NCI-H526 (cell line): ENCODE measurements around the gene SLC44A4.

Experiments used
- DNase-seq, 2 experiments: peaks; one replicate each; lab custom pipeline; 2025; lab: John Stamatoyannopoulos, UW

The SLC44A4 gene

GRCh38 chr6:31901415-31901952 is 22.7 kb upstream of the SLC44A4 start:
- DNase-seq, result peak in 1 of 2 experiments; percentile 78

- peak in 1 of 2 experiments; percentile 64 for DNase-seq
These were observed 22.2 kb upstream of the SLC44A4 start for GRCh38 chr6:31900917-31901414.

DNA sequence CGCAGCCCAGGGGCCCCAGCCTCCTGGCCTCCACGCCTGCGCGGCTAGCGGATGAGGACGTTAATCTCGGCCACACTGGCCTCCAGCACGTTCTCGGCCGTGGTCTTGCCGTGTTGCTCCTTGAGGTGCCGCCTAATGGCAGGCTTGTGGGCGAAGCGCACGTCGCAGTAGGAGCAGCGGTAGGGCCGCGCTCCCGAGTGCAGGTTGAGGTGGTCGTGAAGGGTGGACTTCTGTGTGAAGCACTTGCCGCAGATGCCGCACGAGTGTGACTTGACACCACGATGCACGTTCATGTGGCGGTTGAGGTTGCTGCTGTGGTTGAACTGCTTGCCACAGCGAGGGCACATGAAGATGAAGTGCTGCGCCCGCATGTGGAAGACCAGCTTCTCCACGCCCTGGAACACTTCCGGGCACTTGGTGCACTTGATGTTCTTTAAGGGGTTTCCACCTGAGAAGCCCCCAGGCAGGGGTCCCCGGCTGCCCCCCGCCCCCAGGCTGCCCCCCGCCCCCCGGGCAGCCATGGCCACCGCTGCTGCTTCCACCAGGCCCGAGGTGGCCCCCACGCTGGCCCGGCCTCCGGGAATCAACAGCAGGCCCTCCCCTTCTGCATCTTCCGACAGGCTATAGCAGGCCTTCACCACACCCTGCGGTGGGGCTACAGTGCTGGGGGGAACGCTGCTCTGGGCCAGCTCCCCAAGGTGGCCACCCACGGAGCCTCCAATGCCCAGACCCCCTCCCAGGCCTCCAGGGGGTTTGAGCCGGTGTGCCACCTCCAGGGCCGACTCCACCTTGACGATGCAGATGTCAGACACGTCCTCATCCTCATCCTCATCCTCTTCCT is 21.3 kb upstream of the SLC44A4 start:
- DNase-seq, result no peak

GRCh38 chr6:31899215-31899614 is 20.4 kb upstream of the SLC44A4 start:
- no peak for DNase-seq

GRCh38 chr6:31898383-31899011 is 19.7 kb upstream of the SLC44A4 start:
- DNase-seq, result peak; percentile 50 to 61

GRCh38 chr6:31897612-31898382 is 19.0 kb upstream of the SLC44A4 start, which contains the start of gene EHMT2:
Gene EHMT2 (minus strand): TSS chr6:31897698. CDS start chr6:31897677, 21 bp downstream.
- peak; percentile 49 to 91 for DNase-seq

DNA sequence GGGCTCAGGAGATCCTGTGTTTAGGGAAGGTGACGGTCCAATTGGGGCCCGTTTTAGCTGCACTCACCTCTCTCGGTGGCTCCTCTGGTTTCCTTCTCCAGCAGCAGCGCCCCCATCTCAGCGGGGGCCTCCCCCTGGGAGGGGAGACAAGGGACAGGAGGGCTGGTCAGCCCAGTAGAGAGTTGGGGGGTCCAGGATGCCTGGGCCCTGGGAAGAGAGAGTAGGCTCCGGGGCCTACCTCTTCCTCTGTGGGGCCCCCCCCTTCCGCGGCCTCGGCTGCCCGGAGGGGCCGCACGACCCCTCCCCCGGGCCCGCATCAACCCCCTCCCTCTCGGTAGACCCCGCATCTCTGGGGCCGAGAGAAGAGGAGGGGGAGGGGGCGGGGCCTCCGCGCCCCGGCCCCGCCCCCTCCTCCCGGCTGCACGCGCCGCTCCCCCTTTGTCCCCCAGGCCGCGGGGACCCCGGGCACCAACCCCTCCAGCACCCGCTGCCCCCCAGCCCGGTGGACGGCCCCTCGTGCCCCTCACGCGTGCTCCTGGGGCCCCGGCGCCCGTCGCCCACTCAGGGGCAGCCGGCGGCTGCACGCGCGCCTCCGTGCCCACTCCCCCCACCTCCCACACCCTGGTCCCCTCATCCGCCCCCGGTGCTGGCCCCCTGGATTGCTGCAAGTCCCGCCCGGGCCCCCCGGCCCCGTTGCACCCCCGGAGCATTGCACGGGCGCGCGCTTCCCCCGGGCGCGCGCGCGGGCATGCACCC is 18.2 kb upstream of the SLC44A4 start:
- peak in 1 of 2 experiments; percentile 60 for DNase-seq

- DNase-seq, result no peak
These were observed 17.7 kb upstream of the SLC44A4 start for GRCh38 chr6:31896493-31896855.

GRCh38 chr6:31892821-31893220 is 14.0 kb upstream of the SLC44A4 start:
- no peak for DNase-seq

- DNase-seq, result no peak
These were observed 10.7 kb upstream of the SLC44A4 start for GRCh38 chr6:31889331-31889972.

DNA sequence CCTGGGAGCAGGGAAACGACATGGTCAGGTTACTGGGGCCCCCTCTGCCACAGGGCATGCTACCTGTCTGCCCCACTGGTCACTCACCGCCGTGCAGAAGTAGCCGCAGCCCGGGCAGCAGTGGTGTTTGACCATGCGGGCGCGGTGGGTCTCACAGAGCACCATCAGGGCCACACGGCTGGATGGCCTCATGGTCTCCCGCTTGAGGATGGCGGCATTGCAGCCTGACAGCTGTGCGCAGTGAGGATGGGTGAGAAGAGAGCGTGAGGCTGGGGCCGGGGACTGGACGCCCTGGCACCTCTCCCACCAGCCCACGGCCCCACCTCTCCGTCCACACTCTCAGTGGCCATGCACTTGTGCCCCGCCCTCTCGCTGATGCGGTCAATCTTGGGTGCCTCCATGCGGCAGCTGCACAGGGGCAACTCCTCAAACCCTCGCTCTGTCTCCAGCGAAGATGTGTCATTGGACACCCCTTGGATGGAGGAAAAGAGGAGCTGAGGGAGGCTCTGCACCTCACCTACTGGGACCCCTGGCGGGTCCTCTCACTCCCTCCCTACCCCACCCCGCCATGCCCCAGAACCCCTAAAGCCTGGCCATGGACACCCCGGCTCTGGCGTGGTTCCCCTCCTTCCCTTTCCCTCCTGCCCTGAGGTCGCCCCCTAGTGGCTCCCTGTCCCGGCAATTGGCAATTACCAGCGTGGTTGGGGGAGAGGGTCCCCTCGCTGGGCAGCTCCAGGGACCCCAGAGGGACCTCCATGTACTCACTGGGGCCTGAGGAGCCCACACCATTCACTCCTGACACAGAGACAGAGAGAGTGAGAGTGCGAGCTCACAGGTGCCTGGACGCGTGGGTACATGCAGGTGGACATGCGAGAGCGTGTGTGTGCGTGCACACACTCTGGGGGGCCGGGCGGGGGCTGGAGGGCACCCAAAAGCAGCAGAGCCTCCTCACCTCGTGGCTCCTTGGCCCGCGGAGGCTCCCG is 9.8 kb upstream of the SLC44A4 start:
- no peak for DNase-seq

GRCh38 chr6:31887173-31888007 is 8.6 kb upstream of the SLC44A4 start:
- no peak for DNase-seq

- no peak for DNase-seq
These were observed 7.8 kb upstream of the SLC44A4 start for GRCh38 chr6:31886541-31886991.

DNA sequence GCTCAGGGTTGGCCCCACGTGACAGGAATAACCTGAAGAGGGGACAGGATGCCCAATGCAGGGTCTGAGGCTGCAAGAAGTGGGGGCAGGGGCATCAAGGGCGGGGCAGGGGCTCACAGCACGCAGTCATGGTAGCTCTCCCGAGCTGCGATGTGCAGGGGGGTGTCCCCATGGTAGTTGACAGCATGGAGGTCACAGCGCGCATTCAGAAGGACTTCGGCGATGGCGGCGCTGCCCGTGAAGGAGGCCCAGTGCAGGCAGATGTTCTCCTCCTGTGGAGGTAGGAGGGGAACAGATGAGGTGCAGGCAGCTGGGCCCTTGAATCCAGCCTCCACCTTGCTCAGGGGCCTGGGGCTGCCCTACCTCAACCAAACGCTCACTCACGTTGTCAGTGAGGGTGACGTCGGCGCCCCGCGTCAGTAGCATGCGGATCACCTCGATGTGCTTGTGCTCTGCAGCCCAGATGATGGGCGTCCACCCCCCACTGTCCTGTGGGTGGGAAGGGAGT is 5.8 kb upstream of the SLC44A4 start:
- DNase-seq, result no peak

- DNase-seq, result no peak
These were observed 4.9 kb upstream of the SLC44A4 start for GRCh38 chr6:31883676-31884075.

DNA sequence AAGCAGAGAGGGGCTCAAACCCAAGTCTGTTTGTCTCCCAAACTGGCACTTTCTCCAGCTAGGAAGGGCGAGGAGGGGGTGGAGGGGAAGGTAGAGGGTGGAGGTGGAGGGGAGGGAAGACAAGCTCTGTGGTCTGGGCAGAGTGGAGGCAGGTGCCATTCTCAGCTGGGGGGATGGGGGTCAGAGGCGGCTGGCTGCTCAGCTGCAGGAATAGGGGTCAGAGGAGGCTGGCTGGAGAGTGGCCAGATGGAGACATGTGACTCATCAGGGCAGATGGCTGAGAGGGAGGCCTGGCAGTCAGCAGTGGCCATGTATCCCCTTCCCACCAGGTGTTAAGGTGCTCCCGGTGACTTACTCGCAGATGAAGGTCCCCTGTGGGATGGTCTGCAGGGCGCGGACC is 3.5 kb upstream of the SLC44A4 start:
- DNase-seq, result no peak

- no peak for DNase-seq
These were observed 2.5 kb upstream of the SLC44A4 start for GRCh38 chr6:31881136-31881859.

- no peak for DNase-seq
These were observed 1.8 kb upstream of the SLC44A4 start for GRCh38 chr6:31880616-31881015.
